ENCODE measurements around the gene ZNF462.
A peak's percentile ranks its signal among the peaks of the same experiment; 100 is the strongest.
"Not testable (repeated sequence)": the region's sequence is repeated elsewhere in the genome, so short reads cannot be mapped to it uniquely, and the experiment has no call there.

Gene ZNF462

GRCh38 chr9:106846307-106846706, 16.7 kb upstream of the ZNF462 start:
- DNase-seq (ENCODE audit: low read depth, low spot score) = no peak
- TF ChIP-seq, protein P1, sequence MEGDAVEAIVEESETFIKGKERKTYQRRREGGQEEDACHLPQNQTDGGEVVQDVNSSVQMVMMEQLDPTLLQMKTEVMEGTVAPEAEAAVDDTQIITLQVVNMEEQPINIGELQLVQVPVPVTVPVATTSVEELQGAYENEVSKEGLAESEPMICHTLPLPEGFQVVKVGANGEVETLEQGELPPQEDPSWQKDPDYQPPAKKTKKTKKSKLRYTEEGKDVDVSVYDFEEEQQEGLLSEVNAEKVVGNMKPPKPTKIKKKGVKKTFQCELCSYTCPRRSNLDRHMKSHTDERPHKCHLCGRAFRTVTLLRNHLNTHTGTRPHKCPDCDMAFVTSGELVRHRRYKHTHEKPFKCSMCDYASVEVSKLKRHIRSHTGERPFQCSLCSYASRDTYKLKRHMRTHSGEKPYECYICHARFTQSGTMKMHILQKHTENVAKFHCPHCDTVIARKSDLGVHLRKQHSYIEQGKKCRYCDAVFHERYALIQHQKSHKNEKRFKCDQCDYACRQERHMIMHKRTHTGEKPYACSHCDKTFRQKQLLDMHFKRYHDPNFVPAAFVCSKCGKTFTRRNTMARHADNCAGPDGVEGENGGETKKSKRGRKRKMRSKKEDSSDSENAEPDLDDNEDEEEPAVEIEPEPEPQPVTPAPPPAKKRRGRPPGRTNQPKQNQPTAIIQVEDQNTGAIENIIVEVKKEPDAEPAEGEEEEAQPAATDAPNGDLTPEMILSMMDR (IDR thresholded peaks at IDR 0.05; ENCODE audit: insufficient read depth, low read length, missing control alignments) = no peak
- ChIA-PET POLR2A (no interaction called here), CTCF (no interaction called here)
- no peak overlapping the region for H3K4me3 ChIP-seq (ENCODE audit: low read depth, low read length)

- H3K4me3 ChIP-seq (ENCODE audit: low read depth, low read length) = no peak overlapping the region
- POLR2A ChIA-PET = no interaction called here
- CTCF ChIA-PET = no interaction called here
- TF ChIP-seq, protein P1 (IDR thresholded peaks at IDR 0.05; ENCODE audit: insufficient read depth, low read length, missing control alignments) = no peak
- no peak for DNase-seq (ENCODE audit: low read depth, low spot score)
Measured at GRCh38 chr9:106846857-106847256, 16.1 kb upstream of the ZNF462 start.

DNA sequence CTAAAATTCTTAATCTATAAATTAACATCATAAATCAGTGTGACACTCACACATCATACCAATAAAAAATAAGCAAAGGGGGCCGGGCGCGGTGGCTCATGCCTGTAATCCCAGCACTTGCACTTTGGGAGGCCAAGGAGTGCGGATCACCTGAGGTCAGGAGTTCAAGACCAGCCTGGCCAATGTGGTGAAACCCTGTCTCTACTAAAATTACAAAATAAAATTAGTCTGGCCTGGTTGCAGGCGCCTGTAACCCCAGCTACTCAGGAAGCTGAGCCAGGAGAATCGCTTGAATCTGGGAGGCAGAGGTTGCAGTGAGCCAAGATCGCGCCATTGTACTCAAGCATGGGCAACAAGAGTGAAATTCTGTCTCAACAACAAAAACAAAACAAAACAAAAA, 11.3 kb upstream of the ZNF462 start:
- CTCF ChIA-PET; POLR2A ChIA-PET; DNase-seq (ENCODE audit: low read depth, low spot score); H3K4me3 ChIP-seq (ENCODE audit: low read depth, low read length): not testable (repeated sequence)

DNA sequence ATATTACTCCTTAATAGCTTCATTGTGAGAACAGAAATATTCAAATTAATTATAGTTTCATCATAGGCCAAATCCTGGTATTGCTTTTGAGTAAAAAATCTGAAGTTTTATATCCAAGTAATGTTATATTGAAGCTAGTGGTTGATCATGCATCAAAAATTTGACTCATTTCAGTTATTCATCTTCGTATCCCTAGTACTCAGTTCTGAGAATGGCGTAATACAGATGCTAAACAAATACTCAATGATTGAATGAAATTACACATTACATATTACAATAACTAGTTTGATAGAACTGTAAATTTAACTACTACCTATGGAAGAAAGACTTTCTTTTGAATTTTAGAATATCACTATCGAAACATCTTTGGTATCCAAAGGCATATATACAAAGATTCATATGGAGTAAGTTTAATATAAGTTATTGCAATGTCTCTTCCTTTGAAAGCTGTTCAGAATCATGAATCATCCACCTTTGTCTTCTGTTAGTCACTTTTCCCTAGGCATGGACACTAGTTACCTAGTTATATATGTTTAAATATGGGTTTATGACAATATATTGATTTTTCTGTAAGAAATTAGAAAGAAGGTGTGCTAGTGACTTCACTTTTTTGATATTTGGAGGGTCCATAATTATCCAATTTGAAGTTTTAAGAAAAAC, 5.0 kb upstream of the ZNF462 start:
- TF ChIP-seq, protein P1 (IDR thresholded peaks at IDR 0.05; ENCODE audit: insufficient read depth, low read length, missing control alignments) = no peak
- DNase-seq (ENCODE audit: low read depth, low spot score) = no peak
- POLR2A ChIA-PET = no interaction called here
- CTCF ChIA-PET = no interaction called here
- H3K4me3 ChIP-seq (ENCODE audit: low read depth, low read length) = no peak overlapping the region

GRCh38 chr9:106859957-106860720, 2.8 kb upstream of the ZNF462 start:
- ChIA-PET CTCF (interaction anchor here (1.0 to 1.5 kb wide), 3 partner anchors 18 to 278 kb away, joined by 3 to 4 read pairs (median 3); no protein-coding TSS in a partner anchor), POLR2A (no interaction called here)
- TF ChIP-seq, protein P1 (IDR thresholded peaks at IDR 0.05; ENCODE audit: insufficient read depth, low read length, missing control alignments) = no peak
- H3K4me3 ChIP-seq (ENCODE audit: low read depth, low read length) = peak overlapping the region; percentile 82
- DNase-seq (ENCODE audit: low read depth, low spot score) = no peak

GRCh38 chr9:106860721-106861639, 2.0 kb upstream of the ZNF462 start:
- ChIA-PET CTCF (interaction anchor here (0.7 to 2.2 kb wide), 6 partner anchors 17 to 1019 kb away, joined by 3 to 11 read pairs (median 3); no protein-coding TSS in a partner anchor), POLR2A (no interaction called here)
- no peak for DNase-seq (ENCODE audit: low read depth, low spot score)
- peak overlapping the region; percentile 82 for H3K4me3 ChIP-seq (ENCODE audit: low read depth, low read length)
- TF ChIP-seq, protein P1 (IDR thresholded peaks at IDR 0.05; ENCODE audit: insufficient read depth, low read length, missing control alignments) = no peak
